ENCODE measurements around the gene SORCS2. TPM values are rescaled to one million over a fixed set of nuclear protein-coding genes. Genes with fewer than 3 reads are reported as not detected.

SORCS2 gene
- polyA plus RNA-seq, 1 donor (not counting 4 experiments of a cell fraction or from before 2014, with no cell fraction given) = 0.09 TPM

DNA sequence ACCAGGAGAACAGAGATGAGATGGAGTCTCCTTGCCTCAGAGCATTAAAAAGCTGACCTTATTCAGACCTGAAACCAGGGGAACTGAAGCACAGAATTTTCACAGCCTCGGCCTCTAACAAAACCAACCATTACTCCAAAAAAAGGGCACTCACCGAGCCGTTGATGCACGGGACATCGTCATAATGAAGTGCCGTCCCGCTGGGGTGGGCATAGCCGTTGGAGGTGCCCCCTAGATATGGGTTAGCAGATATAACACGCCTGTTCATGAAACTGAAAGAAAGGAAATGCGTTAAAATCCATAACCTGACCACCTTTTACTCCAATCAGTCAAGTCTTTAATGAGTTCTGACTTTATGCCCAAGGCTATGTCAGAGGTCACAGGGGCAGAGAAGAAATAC, 593.7 kb downstream of the SORCS2 start:
- H3K27me3 ChIP-seq (ENCODE audit: control insufficient read depth, extremely low read depth, insufficient read depth, low read length) = no peaks in the 10 kb centered on the region
- TF ChIP-seq EZH2 (IDR thresholded peaks at IDR 0.05; ENCODE audit: low read length) = no peak
- TF ChIP-seq, protein P1, sequence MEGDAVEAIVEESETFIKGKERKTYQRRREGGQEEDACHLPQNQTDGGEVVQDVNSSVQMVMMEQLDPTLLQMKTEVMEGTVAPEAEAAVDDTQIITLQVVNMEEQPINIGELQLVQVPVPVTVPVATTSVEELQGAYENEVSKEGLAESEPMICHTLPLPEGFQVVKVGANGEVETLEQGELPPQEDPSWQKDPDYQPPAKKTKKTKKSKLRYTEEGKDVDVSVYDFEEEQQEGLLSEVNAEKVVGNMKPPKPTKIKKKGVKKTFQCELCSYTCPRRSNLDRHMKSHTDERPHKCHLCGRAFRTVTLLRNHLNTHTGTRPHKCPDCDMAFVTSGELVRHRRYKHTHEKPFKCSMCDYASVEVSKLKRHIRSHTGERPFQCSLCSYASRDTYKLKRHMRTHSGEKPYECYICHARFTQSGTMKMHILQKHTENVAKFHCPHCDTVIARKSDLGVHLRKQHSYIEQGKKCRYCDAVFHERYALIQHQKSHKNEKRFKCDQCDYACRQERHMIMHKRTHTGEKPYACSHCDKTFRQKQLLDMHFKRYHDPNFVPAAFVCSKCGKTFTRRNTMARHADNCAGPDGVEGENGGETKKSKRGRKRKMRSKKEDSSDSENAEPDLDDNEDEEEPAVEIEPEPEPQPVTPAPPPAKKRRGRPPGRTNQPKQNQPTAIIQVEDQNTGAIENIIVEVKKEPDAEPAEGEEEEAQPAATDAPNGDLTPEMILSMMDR (optimal IDR thresholded peaks at IDR 0.05 in 1 of 3, IDR thresholded peaks at IDR 0.05 in 1 of 3, conservative IDR thresholded peaks at IDR 0.05 in 1 of 3; ENCODE audit: extremely low read depth in 1 of 3, insufficient read depth in 2 of 3, low read length in 3 of 3) = no peak
- dilution Hi-C loops (cut with MboI; ENCODE audit: extremely low pct_ligation_motif_present, low sequenced_read_pairs) = no loop called here
- no peak for FAIRE-seq
- no peak overlapping the region for H3K27ac ChIP-seq (ENCODE audit: control insufficient read depth, insufficient read depth, low read length)
- no peaks in the 10 kb centered on the region for H3K9me1 ChIP-seq (ENCODE audit: control insufficient read depth, extremely low read depth, insufficient read depth, low read length)
- no peaks in the 10 kb centered on the region for H3K4me1 ChIP-seq (ENCODE audit: control insufficient read depth, extremely low read depth, insufficient read depth, low read length)
- H2AFZ ChIP-seq (ENCODE audit: control insufficient read depth, low read length) = no peak overlapping the region
- no peaks in the 10 kb centered on the region for H3K79me2 ChIP-seq (ENCODE audit: control insufficient read depth, insufficient read depth, low read length)
- H3K36me3 ChIP-seq (ENCODE audit: control insufficient read depth in 2 of 2, extremely low read depth in 1 of 2, insufficient read depth in 2 of 2, low read length in 2 of 2) = peaks cover 10 to 34% of the 10 kb centered on the region in 2 experiments
- no peak overlapping the region for H3K4me2 ChIP-seq (ENCODE audit: control insufficient read depth, extremely low read depth, insufficient read depth, low read depth, low read length)
- no peak overlapping the region for H3K4me3 ChIP-seq (ENCODE audit: control insufficient read depth in 2 of 3, extremely low read depth in 1 of 3, insufficient read depth in 2 of 3, low read depth in 1 of 3, low read length in 3 of 3)
- H4K20me1 ChIP-seq (ENCODE audit: control insufficient read depth, extremely low read depth, insufficient read depth, low read length) = no peaks in the 10 kb centered on the region
- H3K9ac ChIP-seq (ENCODE audit: control insufficient read depth, extremely low read depth, insufficient read depth, low read length) = no peak overlapping the region
- H3K9me3 ChIP-seq (ENCODE audit: control insufficient read depth, low read depth, low read length) = no peaks in the 10 kb centered on the region
- no peak for DNase-seq (ENCODE audit: low read depth, low spot score)

DNA sequence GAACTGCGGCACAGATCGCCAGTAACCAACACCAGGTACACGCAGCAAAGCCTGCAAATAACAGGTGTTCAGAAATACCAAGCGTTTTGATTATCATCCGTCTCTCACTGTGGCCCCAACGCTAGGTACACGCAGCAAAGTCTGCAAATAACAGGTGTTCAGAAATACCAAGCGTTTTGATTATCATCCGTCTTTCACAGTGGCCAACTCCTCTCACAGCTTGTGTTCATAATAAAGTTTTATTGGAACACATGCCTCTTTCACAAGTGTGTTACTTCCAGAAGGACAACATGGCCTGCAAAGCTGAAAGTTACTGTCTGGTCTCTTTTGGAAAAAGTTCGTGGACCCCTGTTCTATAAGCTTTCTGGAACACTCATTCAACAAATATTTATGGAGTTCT, 594.2 kb downstream of the SORCS2 start:
- Histone ChIP-seq H3K36me3 (ENCODE audit: control insufficient read depth in 2 of 2, extremely low read depth in 1 of 2, insufficient read depth in 2 of 2, low read length in 2 of 2) (peaks cover 10 to 30% of the 10 kb centered on the region in 2 experiments), H3K4me1 (ENCODE audit: control insufficient read depth, extremely low read depth, insufficient read depth, low read length) (no peaks in the 10 kb centered on the region), H3K9me3 (ENCODE audit: control insufficient read depth, low read depth, low read length) (no peaks in the 10 kb centered on the region), H2AFZ (ENCODE audit: control insufficient read depth, low read length) (no peak overlapping the region), H3K4me3 (ENCODE audit: control insufficient read depth in 2 of 3, extremely low read depth in 1 of 3, insufficient read depth in 2 of 3, low read depth in 1 of 3, low read length in 3 of 3) (no peak overlapping the region), H3K79me2 (ENCODE audit: control insufficient read depth, insufficient read depth, low read length) (no peaks in the 10 kb centered on the region), H4K20me1 (ENCODE audit: control insufficient read depth, extremely low read depth, insufficient read depth, low read length) (no peaks in the 10 kb centered on the region), H3K4me2 (ENCODE audit: control insufficient read depth, extremely low read depth, insufficient read depth, low read depth, low read length) (no peak overlapping the region), H3K27me3 (ENCODE audit: control insufficient read depth, extremely low read depth, insufficient read depth, low read length) (no peaks in the 10 kb centered on the region), H3K9me1 (ENCODE audit: control insufficient read depth, extremely low read depth, insufficient read depth, low read length) (no peaks in the 10 kb centered on the region), H3K9ac (ENCODE audit: control insufficient read depth, extremely low read depth, insufficient read depth, low read length) (no peak overlapping the region), H3K27ac (ENCODE audit: control insufficient read depth, insufficient read depth, low read length) (no peak overlapping the region)
- TF ChIP-seq, protein P1 (optimal IDR thresholded peaks at IDR 0.05 in 1 of 3, IDR thresholded peaks at IDR 0.05 in 1 of 3, conservative IDR thresholded peaks at IDR 0.05 in 1 of 3; ENCODE audit: extremely low read depth in 1 of 3, insufficient read depth in 2 of 3, low read length in 3 of 3) = no peak
- no peak for TF ChIP-seq EZH2 (IDR thresholded peaks at IDR 0.05; ENCODE audit: low read length)
- dilution Hi-C loops (cut with MboI; ENCODE audit: extremely low pct_ligation_motif_present, low sequenced_read_pairs) = no loop called here
- DNase-seq (ENCODE audit: low read depth, low spot score) = no peak
- FAIRE-seq = no peak

Data from keratinocyte (primary cell).